K562 (cell line): ENCODE data around the gene RPS2. TPM values are rescaled to one million over a fixed set of nuclear protein-coding genes. Genes with fewer than 3 reads are reported as not detected.

ENCODE experiments used
- GMEB1 ChIP-seq: fragments of 250-450 bp; sonication (Bioruptor Pico); IDR thresholded peaks from 2 replicates; pipeline ENCODE4 v1.4.0; 2020; ENCODE audit warnings: mild to moderate bottlenecking
- POLR2B ChIP-seq: fragments of 450-650 bp; IDR thresholded peaks from 2 replicates; pipeline ENCODE4 v1.6.1; 2018; ENCODE audit warnings: low read depth; ENCODE audit not compliant: partially characterized antibody
- SMARCE1 ChIP-seq: fragments of 450-650 bp; IDR thresholded peaks from 2 replicates; pipeline ENCODE4 v1.7.1; 2016; ENCODE audit warnings: mild to moderate bottlenecking
- ZNF311 ChIP-seq: fragments of 250-450 bp; sonication (Bioruptor Pico); IDR thresholded peaks from 2 replicates; pipeline ENCODE4 v1.4.0; 2020; ENCODE audit warnings: mild to moderate bottlenecking, moderate library complexity
- ZNF639 ChIP-seq, 2 experiments: fragments of 200-800 bp in 1 of 2; sonication (Bioruptor generic) in 1 of 2; sonication (generic) in 1 of 2; formaldehyde crosslinking in 1 of 2; IDR thresholded peaks in 1 of 2; conservative IDR thresholded peaks in 1 of 2; 2 replicates each; pipeline versions ENCODE4 v1.5.0 to v1.6.1; 2016 to 2020; ENCODE audit warnings: missing compliant biosample characterization in 1 of 2, missing genetic modification characterization in 1 of 2, missing genetic modification reagents in 1 of 2
- polyA plus RNA-seq, 8 experiments: library from polyadenylated mRNA; depleted of rRNA in 4 of 8; stranded (reverse) in 5 of 8; unstranded in 3 of 8; fragments of >200 nt; fragmentation: Nextera tagmentation in 2 of 8; fragmentation: Illumina TruSeq in 1 of 8; extraction: Ambion mirVana in 2 of 8; extraction: Trizol in 1 of 8; gene quantifications; 2 replicates each; pipeline versions ENCODE4 v1.2.1 to v1.2.3, GENCODE V29; 2011 to 2014; ENCODE audit warnings: inconsistent platforms in 1 of 8, missing spikeins in 1 of 8
- total RNA-seq, 7 experiments: library from RNA; depleted of rRNA in 6 of 7; stranded (reverse); fragments of >200 nt in 6 of 7; fragmentation: Illumina TruSeq in 2 of 7; extraction: Trizol in 2 of 7; gene quantifications; 2 replicates each; pipeline versions ENCODE4 v1.2.1 to v1.2.3, GENCODE V29; 2011 to 2021; ENCODE audit warnings: low replicate concordance in 1 of 7

Gene RPS2
- total and polyA plus RNA-seq, 9 of the 15 experiments (the other 6 are each of a cell fraction or from before 2014, with no cell fraction given) = 834 to 4,794 (median 3,793) TPM

- TF ChIP-seq GMEB1 (CRISPR knock-in tag) (peak; percentile 89), POLR2B (peak; percentile 73), ZNF311 (no peak), SMARCE1 (0 out of 2 replicates have a peak, but pooled peaks have one; percentile 35), ZNF639 (CRISPR knock-in tag; conservative IDR thresholded peaks at IDR 0.05 in 1 of 2, IDR thresholded peaks at IDR 0.05 in 1 of 2) (peak in 1 of 2 experiments; percentile 85; a peak in 2 of 4 replicates)
These were observed 5.2 kb downstream of the RPS2 start, which contains the start of gene NDUFB10 (continued) for GRCh38 chr16:1959269-1960039.
